H9 (cell line): ENCODE measurements around the gene CCDC68. TPM values are rescaled to one million over a fixed set of nuclear protein-coding genes. Genes with fewer than 3 reads are reported as not detected.

ENCODE experiments used
- DNase-seq: peaks from one replicate; pipeline ENCODE4 v3.0.0-alpha.2; 2017
- H2AFZ ChIP-seq: one replicate; pipeline ENCODE4 v1.6.1; 2013; ENCODE audit warnings: mild to moderate bottlenecking, low read length, control low read depth, moderate library complexity
- H2AK5ac ChIP-seq: 2 replicates; pipeline ENCODE4 v1.6.1; 2013; ENCODE audit warnings: low read length, control low read depth, mixed read lengths; ENCODE audit not compliant: insufficient read length
- H2BK120ac ChIP-seq: one replicate; pipeline ENCODE4 v1.6.1; 2013; ENCODE audit warnings: low read depth, mild to moderate bottlenecking, low read length, control low read depth, inconsistent platforms; ENCODE audit not compliant: poor library complexity, severe bottlenecking
- H2BK12ac ChIP-seq: 2 replicates; pipeline ENCODE4 v1.6.1; 2013; ENCODE audit warnings: low read length, control low read depth, mixed read lengths, low read depth; ENCODE audit not compliant: insufficient read length
- H2BK15ac ChIP-seq: 2 replicates; pipeline ENCODE4 v1.6.1; 2013; ENCODE audit warnings: low read depth, low read length, control low read depth
- H2BK20ac ChIP-seq: one replicate; pipeline ENCODE4 v1.6.1; 2013; ENCODE audit warnings: low read depth, mild to moderate bottlenecking, low read length, control low read depth, inconsistent platforms; ENCODE audit not compliant: poor library complexity, severe bottlenecking
- H2BK5ac ChIP-seq: 2 replicates; pipeline ENCODE4 v1.6.1; 2013; ENCODE audit warnings: low read length, control low read depth, mixed read lengths; ENCODE audit not compliant: insufficient read length
- H3K14ac ChIP-seq: 2 replicates; pipeline ENCODE4 v1.6.1; 2013; ENCODE audit warnings: low read length, control low read depth; ENCODE audit not compliant: insufficient read depth
- H3K18ac ChIP-seq: 2 replicates; pipeline ENCODE4 v1.6.1; 2013; ENCODE audit warnings: low read depth, mild to moderate bottlenecking, mixed read lengths, low read length, control low read depth; ENCODE audit not compliant: insufficient read length
- H3K23ac ChIP-seq: 2 replicates; pipeline ENCODE4 v1.6.1; 2013; ENCODE audit warnings: low read length, control low read depth, mixed read lengths, low read depth; ENCODE audit not compliant: insufficient read length
- H3K23me2 ChIP-seq: 2 replicates; pipeline ENCODE4 v1.6.1; 2013; ENCODE audit warnings: low read depth, mild to moderate bottlenecking, mixed read lengths, low read length, control low read depth; ENCODE audit not compliant: insufficient read length, poor library complexity, severe bottlenecking
- H3K27ac ChIP-seq: 2 replicates; pipeline ENCODE4 v1.5.1; 2013; ENCODE audit warnings: low read length, control low read depth, mixed read lengths, low read depth; ENCODE audit not compliant: insufficient read length
- H3K27me3 ChIP-seq: 2 replicates; pipeline ENCODE4 v1.6.1; 2013; ENCODE audit warnings: low read length, control low read depth, inconsistent platforms; ENCODE audit not compliant: insufficient read depth
- H3K4ac ChIP-seq: 2 replicates; pipeline ENCODE4 v1.6.1; 2013; ENCODE audit warnings: low read depth, mild to moderate bottlenecking, control low read depth, inconsistent platforms, low read length, moderate library complexity
- H3K4me1 ChIP-seq: 2 replicates; pipeline ENCODE4 v1.6.1; 2013; ENCODE audit warnings: low read length, control low read depth, inconsistent platforms; ENCODE audit not compliant: insufficient read depth
- H3K4me2 ChIP-seq: 2 replicates; pipeline ENCODE4 v1.6.1; 2013; ENCODE audit warnings: low read length, control low read depth, mixed read lengths; ENCODE audit not compliant: insufficient read length, insufficient read depth
- H3K56ac ChIP-seq: 2 replicates; pipeline ENCODE4 v1.6.1; 2013; ENCODE audit warnings: low read depth, mild to moderate bottlenecking, mixed read lengths, low read length, control low read depth; ENCODE audit not compliant: insufficient read length
- H3K79me1 ChIP-seq: 2 replicates; pipeline ENCODE4 v1.6.1; 2013; ENCODE audit warnings: low read depth, mild to moderate bottlenecking, moderate library complexity, low read length, control low read depth, inconsistent platforms; ENCODE audit not compliant: insufficient read depth, poor library complexity, severe bottlenecking
- H3K79me2 ChIP-seq: 2 replicates; pipeline ENCODE4 v1.6.1; 2013; ENCODE audit warnings: low read length, control low read depth, inconsistent platforms; ENCODE audit not compliant: insufficient read depth
- H3K9ac ChIP-seq: 2 replicates; pipeline ENCODE4 v1.6.1; 2013; ENCODE audit warnings: low read length, control low read depth, mixed read lengths; ENCODE audit not compliant: insufficient read length; ENCODE audit errors: extremely low read depth
- H3K9me3 ChIP-seq: one replicate; pipeline ENCODE4 v1.6.1; 2013; ENCODE audit warnings: low read depth, low read length, inconsistent platforms; ENCODE audit not compliant: control insufficient read depth
- H3T11ph ChIP-seq: one replicate; pipeline ENCODE4 v1.6.1; 2013; ENCODE audit warnings: mild to moderate bottlenecking, low read length, control low read depth, inconsistent platforms
- H4K20me1 ChIP-seq: one replicate; pipeline ENCODE4 v1.6.1; 2013; ENCODE audit not compliant: control insufficient read depth, insufficient read length, insufficient read depth
- H4K5ac ChIP-seq: 2 replicates; pipeline ENCODE4 v1.6.1; 2013; ENCODE audit warnings: low read depth, mild to moderate bottlenecking, mixed read lengths, low read length, control low read depth; ENCODE audit not compliant: insufficient read length
- H4K8ac ChIP-seq: replicated peaks from 2 replicates; pipeline ENCODE4 v1.6.1; 2013; ENCODE audit warnings: low read length, control low read depth, mixed read lengths, low read depth; ENCODE audit not compliant: insufficient read length
- H4K91ac ChIP-seq: 2 replicates; pipeline ENCODE4 v1.6.1; 2013; ENCODE audit warnings: low read depth, mild to moderate bottlenecking, moderate library complexity, mixed read lengths, low read length, control low read depth; ENCODE audit not compliant: insufficient read length
- H3K27ac Mint-ChIP-seq, 3 experiments: 2 replicates in 2 of 3; 3 replicates in 1 of 3; pipeline ENCODE4 v1.8.0; 2020 to 2021; ENCODE audit warnings: mixed read lengths in 3 of 3, mild to moderate bottlenecking in 1 of 3, moderate library complexity in 1 of 3
- H3K27me3 Mint-ChIP-seq: 2 replicates; pipeline ENCODE4 v1.8.0; 2021; ENCODE audit warnings: low read depth, mild to moderate bottlenecking, moderate library complexity, mixed read lengths
- H3K36me3 Mint-ChIP-seq, 3 experiments: 2 replicates in 2 of 3; 3 replicates in 1 of 3; pipeline ENCODE4 v1.8.0; 2020 to 2021; ENCODE audit warnings: low read depth in 3 of 3, mixed read lengths in 3 of 3; ENCODE audit not compliant: insufficient read depth in 1 of 3
- H3K4me1 Mint-ChIP-seq, 2 experiments: 2 replicates each; pipeline ENCODE4 v1.8.0; 2020; ENCODE audit warnings: mixed read lengths in 2 of 2
- H3K4me3 Mint-ChIP-seq, 2 experiments: 2 replicates in 1 of 2; 3 replicates in 1 of 2; pipeline ENCODE4 v1.8.0; 2020 to 2021; ENCODE audit warnings: mild to moderate bottlenecking in 2 of 2, mixed read lengths in 2 of 2, moderate library complexity in 1 of 2
- H3K9me3 Mint-ChIP-seq, 2 experiments: 2 replicates in 1 of 2; 3 replicates in 1 of 2; pipeline ENCODE4 v1.8.0; 2020; ENCODE audit warnings: mild to moderate bottlenecking in 2 of 2, mixed read lengths in 2 of 2, moderate library complexity in 1 of 2
- WGBS: extraction: QIAGEN DNeasy Blood & Tissue Kit; methylation state at CpG from one replicate; pipeline ENCODE4 v1.1.7; 2013; ENCODE audit warnings: missing lambda C conversion rate, low lambda C conversion rate, mixed read lengths; ENCODE audit not compliant: insufficient read length; ENCODE audit errors: extremely low coverage; 5-methylcytosine and 5-hydroxymethylcytosine counted together
- total RNA-seq: library from RNA; stranded (reverse); gene quantifications from 2 replicates; pipeline ENCODE4 v1.2.1, GENCODE V29; 2021
- TF ChIP-seq, protein P1 (sequence below): fragments of 200-600 bp; sonication (generic); conservative IDR thresholded peaks from 3 replicates; pipeline ENCODE4 v1.8.0; 2021; ENCODE audit warnings: antibody characterized with exemption, mild to moderate bottlenecking

Gene CCDC68
- total RNA-seq, 1 experiment from 2014 or later: not detected

GRCh38 chr18:54888378-54888777 lies 70.9 kb downstream of the CCDC68 start:
- H3K18ac ChIP-seq: no peak overlapping the region
- peaks cover 5% of the 10 kb centered on the region for H3K27me3 Mint-ChIP-seq
- H2BK20ac ChIP-seq: no peak overlapping the region
- no peak overlapping the region for H3K56ac ChIP-seq
- no peaks in the 10 kb centered on the region for H3K36me3 Mint-ChIP-seq
- no peaks in the 10 kb centered on the region for H3K27me3 ChIP-seq
- no peak overlapping the region for H3K4me3 Mint-ChIP-seq
- no peak overlapping the region for H2BK120ac ChIP-seq
- TF ChIP-seq, protein P1, sequence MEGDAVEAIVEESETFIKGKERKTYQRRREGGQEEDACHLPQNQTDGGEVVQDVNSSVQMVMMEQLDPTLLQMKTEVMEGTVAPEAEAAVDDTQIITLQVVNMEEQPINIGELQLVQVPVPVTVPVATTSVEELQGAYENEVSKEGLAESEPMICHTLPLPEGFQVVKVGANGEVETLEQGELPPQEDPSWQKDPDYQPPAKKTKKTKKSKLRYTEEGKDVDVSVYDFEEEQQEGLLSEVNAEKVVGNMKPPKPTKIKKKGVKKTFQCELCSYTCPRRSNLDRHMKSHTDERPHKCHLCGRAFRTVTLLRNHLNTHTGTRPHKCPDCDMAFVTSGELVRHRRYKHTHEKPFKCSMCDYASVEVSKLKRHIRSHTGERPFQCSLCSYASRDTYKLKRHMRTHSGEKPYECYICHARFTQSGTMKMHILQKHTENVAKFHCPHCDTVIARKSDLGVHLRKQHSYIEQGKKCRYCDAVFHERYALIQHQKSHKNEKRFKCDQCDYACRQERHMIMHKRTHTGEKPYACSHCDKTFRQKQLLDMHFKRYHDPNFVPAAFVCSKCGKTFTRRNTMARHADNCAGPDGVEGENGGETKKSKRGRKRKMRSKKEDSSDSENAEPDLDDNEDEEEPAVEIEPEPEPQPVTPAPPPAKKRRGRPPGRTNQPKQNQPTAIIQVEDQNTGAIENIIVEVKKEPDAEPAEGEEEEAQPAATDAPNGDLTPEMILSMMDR: no peak
- H3K27ac Mint-ChIP-seq: no peak overlapping the region
- no peak overlapping the region for H2BK12ac ChIP-seq
- H3K23me2 ChIP-seq: no peaks in the 10 kb centered on the region
- WGBS: no CpG with 5 or more reads among the region's 2 CpGs
- no peak overlapping the region for H3K4me2 ChIP-seq
- no peaks in the 10 kb centered on the region for H3K79me1 ChIP-seq
- no peak overlapping the region for H3K4ac ChIP-seq
- no peak overlapping the region for H3K9ac ChIP-seq
- H3K9me3 Mint-ChIP-seq: no peaks in the 10 kb centered on the region
- H3K23ac ChIP-seq: no peak overlapping the region
- H2BK15ac ChIP-seq: no peak overlapping the region
- H3T11ph ChIP-seq: no peak overlapping the region
- no peaks in the 10 kb centered on the region for H3K79me2 ChIP-seq
- H3K27ac ChIP-seq: no peak overlapping the region
- no peaks in the 10 kb centered on the region for H4K20me1 ChIP-seq
- no peak for DNase-seq
- no peaks in the 10 kb centered on the region for H3K9me3 ChIP-seq
- no peaks in the 10 kb centered on the region for H3K4me1 ChIP-seq
- H2AFZ ChIP-seq: no peak overlapping the region
- no peaks in the 10 kb centered on the region for H3K4me1 Mint-ChIP-seq
- H4K5ac ChIP-seq: no peak overlapping the region
- H2AK5ac ChIP-seq: no peak overlapping the region
- H3K14ac ChIP-seq: no peak overlapping the region
- H2BK5ac ChIP-seq: no peak overlapping the region
- H4K8ac ChIP-seq: no peak overlapping the region
- H4K91ac ChIP-seq: no peak overlapping the region
